Measurements from ENCODE around the gene CYP19A1. TPM values are rescaled to one million over a fixed set of nuclear protein-coding genes. Genes with fewer than 3 reads are reported as not detected.

The CYP19A1 gene
- total RNA-seq, 1 donor from 2014 or later, result not detected

DNA sequence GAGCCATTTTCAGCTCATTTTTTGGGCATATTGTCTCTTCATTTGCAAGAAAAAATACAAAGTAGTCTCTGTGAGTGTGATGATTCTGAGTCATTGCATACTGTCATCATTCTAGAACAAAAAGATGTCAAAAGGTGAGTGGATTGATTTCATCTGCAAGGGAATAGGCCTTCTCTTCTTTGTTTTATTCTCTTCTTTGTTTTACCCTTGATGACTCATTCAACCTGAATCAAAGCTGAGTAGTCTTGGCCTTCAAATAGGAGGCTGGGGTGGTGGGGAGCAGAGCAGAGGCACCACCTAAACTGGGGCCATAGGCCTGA, 25.4 kb downstream of the CYP19A1 start:
- Mint-ChIP-seq H3K27ac (no peak overlapping the region), H3K9me3 (no peaks in the 10 kb centered on the region), H3K27me3 (ENCODE audit: low read depth) (peaks cover 4% of the 10 kb centered on the region), H3K4me1 (peaks cover 8% of the 10 kb centered on the region), H3K4me3 (no peak overlapping the region), H3K36me3 (no peaks in the 10 kb centered on the region)
- TF ChIP-seq, protein P1, sequence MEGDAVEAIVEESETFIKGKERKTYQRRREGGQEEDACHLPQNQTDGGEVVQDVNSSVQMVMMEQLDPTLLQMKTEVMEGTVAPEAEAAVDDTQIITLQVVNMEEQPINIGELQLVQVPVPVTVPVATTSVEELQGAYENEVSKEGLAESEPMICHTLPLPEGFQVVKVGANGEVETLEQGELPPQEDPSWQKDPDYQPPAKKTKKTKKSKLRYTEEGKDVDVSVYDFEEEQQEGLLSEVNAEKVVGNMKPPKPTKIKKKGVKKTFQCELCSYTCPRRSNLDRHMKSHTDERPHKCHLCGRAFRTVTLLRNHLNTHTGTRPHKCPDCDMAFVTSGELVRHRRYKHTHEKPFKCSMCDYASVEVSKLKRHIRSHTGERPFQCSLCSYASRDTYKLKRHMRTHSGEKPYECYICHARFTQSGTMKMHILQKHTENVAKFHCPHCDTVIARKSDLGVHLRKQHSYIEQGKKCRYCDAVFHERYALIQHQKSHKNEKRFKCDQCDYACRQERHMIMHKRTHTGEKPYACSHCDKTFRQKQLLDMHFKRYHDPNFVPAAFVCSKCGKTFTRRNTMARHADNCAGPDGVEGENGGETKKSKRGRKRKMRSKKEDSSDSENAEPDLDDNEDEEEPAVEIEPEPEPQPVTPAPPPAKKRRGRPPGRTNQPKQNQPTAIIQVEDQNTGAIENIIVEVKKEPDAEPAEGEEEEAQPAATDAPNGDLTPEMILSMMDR (IDR thresholded peaks at IDR 0.05; ENCODE audit: unreplicated experiment), result no peak
- no peak for DNase-seq (ENCODE audit: low spot score in 2 of 2, unreplicated experiment in 2 of 2)

DNA sequence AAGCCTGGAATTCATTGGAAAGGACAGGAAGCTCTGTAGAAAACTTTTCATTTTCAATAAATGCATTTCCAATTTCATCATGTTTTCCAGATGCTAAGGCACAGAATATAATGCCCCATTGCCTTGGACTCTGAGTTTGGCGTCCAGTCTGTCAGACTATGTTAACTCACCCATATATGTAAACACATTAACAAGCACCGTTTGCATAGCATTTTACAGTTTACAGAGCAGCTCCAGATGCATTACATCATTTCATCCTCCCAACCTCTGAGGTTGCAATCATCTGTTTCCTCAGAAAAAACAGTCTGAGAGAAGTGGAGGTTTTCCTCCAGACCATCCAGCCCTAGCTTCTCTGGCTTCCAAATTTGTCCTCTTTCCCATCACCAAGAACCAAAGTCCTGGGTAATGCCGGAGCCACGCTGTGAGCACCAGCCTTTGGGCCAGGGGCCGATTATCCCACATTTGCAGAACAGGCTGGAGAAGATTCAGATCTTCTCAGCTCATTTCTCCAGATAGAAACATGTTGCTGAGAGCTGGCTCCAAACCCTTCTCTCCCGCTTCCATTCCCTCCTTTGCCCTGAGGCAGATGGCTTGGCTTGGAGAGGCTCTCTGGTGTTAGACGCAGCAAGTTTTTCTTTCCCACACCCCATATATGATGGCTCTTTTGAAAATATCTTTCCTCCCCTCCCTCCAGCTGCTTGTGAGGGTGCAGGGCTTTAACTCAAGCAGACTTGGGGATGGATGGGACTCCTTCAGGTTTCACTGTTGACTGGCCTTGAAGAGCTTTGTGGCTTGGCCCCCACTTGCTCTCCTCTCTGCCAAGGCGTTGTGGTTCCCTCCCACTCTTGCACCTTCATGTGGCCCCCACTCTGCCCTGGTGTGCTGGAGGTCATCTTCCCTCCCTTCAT, 26.0 kb downstream of the CYP19A1 start:
- peaks cover 8% of the 10 kb centered on the region for H3K4me1 Mint-ChIP-seq
- TF ChIP-seq, protein P1 (IDR thresholded peaks at IDR 0.05; ENCODE audit: unreplicated experiment), result no peak
- H3K27ac Mint-ChIP-seq, result no peak overlapping the region
- H3K27me3 Mint-ChIP-seq (ENCODE audit: low read depth), result peaks cover 8% of the 10 kb centered on the region
- H3K4me3 Mint-ChIP-seq, result no peak overlapping the region
- no peaks in the 10 kb centered on the region for H3K36me3 Mint-ChIP-seq
- H3K9me3 Mint-ChIP-seq, result no peaks in the 10 kb centered on the region
- DNase-seq (ENCODE audit: low spot score in 2 of 2, unreplicated experiment in 2 of 2), result no peak

DNA sequence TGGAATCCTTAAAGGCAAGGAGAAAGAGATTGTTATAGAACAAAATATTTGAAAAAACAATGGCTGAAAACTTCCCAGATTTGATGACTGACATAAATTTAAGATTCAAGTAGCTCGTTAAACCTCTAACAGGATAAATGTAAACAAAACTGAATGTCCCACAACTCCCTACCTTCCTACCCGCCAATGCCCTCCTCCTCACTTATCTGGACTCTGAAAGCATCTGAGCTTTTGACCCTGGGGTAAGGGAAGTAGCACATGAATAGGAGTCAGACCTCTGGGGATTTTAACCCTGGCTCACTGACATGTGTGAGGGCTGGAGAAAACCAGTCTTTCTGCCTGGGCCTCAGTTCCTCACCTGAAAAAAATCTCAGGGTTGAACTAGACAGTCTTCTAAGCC, 26.9 kb downstream of the CYP19A1 start:
- Mint-ChIP-seq H3K4me1 (peaks cover 8% of the 10 kb centered on the region), H3K9me3 (no peaks in the 10 kb centered on the region), H3K27ac (no peak overlapping the region), H3K27me3 (ENCODE audit: low read depth) (peaks cover 11% of the 10 kb centered on the region), H3K4me3 (no peak overlapping the region), H3K36me3 (no peaks in the 10 kb centered on the region)
- TF ChIP-seq, protein P1 (IDR thresholded peaks at IDR 0.05; ENCODE audit: unreplicated experiment), result no peak
- DNase-seq (ENCODE audit: low spot score in 2 of 2, unreplicated experiment in 2 of 2), result no peak

DNA sequence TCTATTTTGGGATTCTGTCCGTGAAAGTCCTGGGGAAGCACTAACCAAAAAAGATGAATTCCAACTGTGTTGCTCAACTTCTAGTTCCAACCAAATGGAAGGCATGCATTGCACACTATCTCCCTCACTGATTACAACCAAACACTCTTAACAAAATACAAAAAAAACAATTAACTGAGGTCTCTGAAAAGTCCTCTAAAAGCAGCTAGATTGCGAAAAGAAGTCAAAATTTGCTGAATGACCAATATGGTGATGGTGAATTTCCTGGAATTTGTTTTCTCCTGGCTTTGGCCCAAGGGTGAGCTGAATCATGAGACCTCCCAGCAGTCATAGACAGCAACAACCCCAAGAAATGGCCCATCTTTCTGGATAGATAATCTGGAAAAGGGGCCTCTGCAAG, 28.3 kb downstream of the CYP19A1 start:
- no peaks in the 10 kb centered on the region for H3K36me3 Mint-ChIP-seq
- H3K4me3 Mint-ChIP-seq, result no peak overlapping the region
- no peaks in the 10 kb centered on the region for H3K9me3 Mint-ChIP-seq
- H3K27ac Mint-ChIP-seq, result no peak overlapping the region
- no peak for DNase-seq (ENCODE audit: low spot score in 2 of 2, unreplicated experiment in 2 of 2)
- TF ChIP-seq, protein P1 (IDR thresholded peaks at IDR 0.05; ENCODE audit: unreplicated experiment), result no peak
- peaks cover 8% of the 10 kb centered on the region for H3K4me1 Mint-ChIP-seq
- H3K27me3 Mint-ChIP-seq (ENCODE audit: low read depth), result peaks cover 11% of the 10 kb centered on the region

DNA sequence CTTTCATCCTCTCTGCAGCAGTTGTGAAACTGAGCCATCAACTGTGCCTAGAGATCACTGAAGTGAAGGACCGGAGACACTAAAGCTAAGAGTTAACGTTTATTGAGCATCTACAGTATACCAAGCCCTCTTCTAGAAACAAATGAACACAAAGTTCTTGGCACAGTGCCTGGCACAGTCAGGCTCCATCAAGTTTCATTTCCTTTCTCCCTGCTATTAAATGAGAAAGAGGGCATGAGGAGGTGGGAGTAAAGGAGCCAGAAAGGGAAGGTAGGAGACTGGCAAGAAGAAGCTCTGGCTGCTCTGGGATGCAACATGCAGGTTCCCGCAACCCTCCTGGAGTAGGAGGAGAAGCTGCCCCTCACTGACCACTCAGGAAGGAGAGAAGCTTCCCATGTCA, 30.6 kb downstream of the CYP19A1 start:
- Mint-ChIP-seq H3K27me3 (ENCODE audit: low read depth) (peaks cover 11% of the 10 kb centered on the region), H3K4me3 (no peak overlapping the region), H3K9me3 (no peaks in the 10 kb centered on the region), H3K36me3 (no peaks in the 10 kb centered on the region), H3K27ac (no peak overlapping the region), H3K4me1 (peaks cover 6% of the 10 kb centered on the region)
- TF ChIP-seq, protein P1 (IDR thresholded peaks at IDR 0.05; ENCODE audit: unreplicated experiment), result no peak
- DNase-seq (ENCODE audit: low spot score in 2 of 2, unreplicated experiment in 2 of 2), result no peak

Measured in mesothelial cell of epicardium (in vitro differentiated cells).